CD4-positive, alpha-beta memory T cell (primary cell): ENCODE data around the gene PRDM5. TPM values are rescaled to one million over a fixed set of nuclear protein-coding genes. Genes with fewer than 3 reads are reported as not detected.

Experiments
- CTCF ChIA-PET: fragments of 350-600 bp; sonication (Branson Sonifier 250); formaldehyde crosslinking; loops from one replicate; lab custom pipeline; 2021; ENCODE audit warnings: inconsistent platforms; ENCODE audit not compliant: partially characterized antibody; lab: Charles Lee
- POLR2A ChIA-PET: fragments of 350-600 bp; sonication (Branson Sonifier 250); formaldehyde crosslinking; loops from one replicate; lab custom pipeline; 2021; ENCODE audit not compliant: partially characterized antibody; lab: Charles Lee
- DNase-seq, 5 donors: peaks; one replicate each; pipeline versions ENCODE4 v3.0.0 to v3.0.0-alpha.2; 2020 to 2022; ENCODE audit warnings: mixed read lengths in 1 of 5
- H3K27ac ChIP-seq: one replicate; pipeline ENCODE4 v1.7.0; 2013; ENCODE audit warnings: low read depth, low read length
- H3K27me3 ChIP-seq: 2 replicates; pipeline ENCODE4 v1.7.0; 2013; ENCODE audit warnings: mild to moderate bottlenecking, low read length, moderate library complexity; ENCODE audit not compliant: insufficient read depth
- H3K36me3 ChIP-seq: 2 replicates; pipeline ENCODE4 v1.7.0; 2013; ENCODE audit warnings: mild to moderate bottlenecking, low read length, moderate library complexity; ENCODE audit not compliant: insufficient read depth
- H3K4me1 ChIP-seq: 2 replicates; pipeline ENCODE4 v1.7.0; 2013; ENCODE audit warnings: mild to moderate bottlenecking, low read length, moderate library complexity; ENCODE audit not compliant: insufficient read depth
- H3K4me3 ChIP-seq, 2 donors: one replicate each; pipeline ENCODE4 v1.7.0; 2013; ENCODE audit warnings: low read length in 2 of 2, mild to moderate bottlenecking in 1 of 2
- H3K9me3 ChIP-seq, 2 donors: one replicate each; pipeline ENCODE4 v1.7.0; 2013; ENCODE audit warnings: low read length in 2 of 2, control low read depth in 1 of 2; ENCODE audit not compliant: control insufficient read depth in 1 of 2
- H3K27ac Mint-ChIP-seq, 7 donors: one replicate each; pipeline ENCODE4 v1.8.0; 2020 to 2021; ENCODE audit warnings: mixed read lengths in 7 of 7, mild to moderate bottlenecking in 6 of 7, inconsistent platforms in 3 of 7, moderate library complexity in 3 of 7
- H3K27me3 Mint-ChIP-seq, 2 donors: one replicate each; pipeline ENCODE4 v1.8.0; 2020 to 2021; ENCODE audit warnings: mixed read lengths in 2 of 2
- H3K36me3 Mint-ChIP-seq, 2 donors: one replicate each; pipeline ENCODE4 v1.8.0; 2020 to 2021; ENCODE audit warnings: mixed read lengths in 2 of 2, inconsistent platforms in 1 of 2, mild to moderate bottlenecking in 1 of 2
- H3K4me1 Mint-ChIP-seq, 4 donors: one replicate each; pipeline ENCODE4 v1.8.0; 2020 to 2021; ENCODE audit warnings: mixed read lengths in 4 of 4, mild to moderate bottlenecking in 1 of 4
- H3K4me3 Mint-ChIP-seq, 8 donors: one replicate each; pipeline ENCODE4 v1.8.0; 2020 to 2021; ENCODE audit warnings: mixed read lengths in 8 of 8, mild to moderate bottlenecking in 7 of 8, moderate library complexity in 6 of 8, inconsistent platforms in 3 of 8
- H3K9me3 Mint-ChIP-seq, 8 donors: one replicate each; pipeline ENCODE4 v1.8.0; 2020 to 2021; ENCODE audit warnings: mixed read lengths in 8 of 8, mild to moderate bottlenecking in 5 of 8, inconsistent platforms in 3 of 8, moderate library complexity in 1 of 8
- intact Hi-C: fragments of 100-400 bp; cut with micrococcal nuclease; formaldehyde crosslinking; loops from one replicate; pipeline ENCODE4 v1.15.1; 2023
- polyA plus RNA-seq, 2 donors: library from polyadenylated mRNA; unstranded; fragments of 300-500 nt; fragmentation: Illumina TruSeq; gene quantifications; one replicate each; pipeline ENCODE4 v1.2.3, GENCODE V29; 2021
- total RNA-seq, 2 experiments: library from RNA; stranded (reverse); gene quantifications; one replicate each; pipeline ENCODE4 v1.2.3, GENCODE V29; 2021

PRDM5 gene
- total and polyA plus RNA-seq, 4 experiments from 2014 or later, result 0.24 to 0.84 (median 0.36) TPM

GRCh38 chr4:120915336-120915735 lies 7.2 kb downstream of the PRDM5 start:
- no peaks in the 10 kb centered on the region for H3K36me3 Mint-ChIP-seq
- H3K27me3 Mint-ChIP-seq, result peaks cover 5 to 7% of the 10 kb centered on the region in 2 donors
- H3K4me3 Mint-ChIP-seq, result no peak overlapping the region
- Histone ChIP-seq H3K36me3 (no peaks in the 10 kb centered on the region), H3K27ac (no peak overlapping the region), H3K4me1 (no peaks in the 10 kb centered on the region), H3K4me3 (no peak overlapping the region), H3K9me3 (no peaks in the 10 kb centered on the region), H3K27me3 (no peaks in the 10 kb centered on the region)
- intact Hi-C loops, result no loop called here
- H3K9me3 Mint-ChIP-seq, result no peaks in the 10 kb centered on the region
- H3K27ac Mint-ChIP-seq, result peak overlapping the region in 1 of 7 donors; percentile 21
- DNase-seq, result no peak
- POLR2A ChIA-PET, result no interaction called here
- H3K4me1 Mint-ChIP-seq, result no peaks in the 10 kb centered on the region
- CTCF ChIA-PET, result no interaction called here

- Histone ChIP-seq H3K4me1 (no peaks in the 10 kb centered on the region), H3K27me3 (no peaks in the 10 kb centered on the region), H3K9me3 (no peaks in the 10 kb centered on the region), H3K4me3 (no peak overlapping the region), H3K36me3 (no peaks in the 10 kb centered on the region), H3K27ac (no peak overlapping the region)
- H3K4me1 Mint-ChIP-seq, result no peaks in the 10 kb centered on the region
- no peak overlapping the region for H3K27ac Mint-ChIP-seq
- peaks cover 0 to 2% (median under 1%) of the 10 kb centered on the region in 8 donors for H3K9me3 Mint-ChIP-seq
- POLR2A ChIA-PET, result no interaction called here
- no peak for DNase-seq
- intact Hi-C loops, result no loop called here
- CTCF ChIA-PET, result no interaction called here
- no peaks in the 10 kb centered on the region for H3K36me3 Mint-ChIP-seq
- peaks cover 8 to 11% of the 10 kb centered on the region in 2 donors for H3K27me3 Mint-ChIP-seq
- no peak overlapping the region for H3K4me3 Mint-ChIP-seq
These were observed 19.1 kb downstream of the PRDM5 start for GRCh38 chr4:120903419-120903818.

- Histone ChIP-seq H3K36me3 (no peaks in the 10 kb centered on the region), H3K27me3 (no peaks in the 10 kb centered on the region), H3K27ac (no peak overlapping the region), H3K4me1 (no peaks in the 10 kb centered on the region), H3K4me3 (no peak overlapping the region), H3K9me3 (no peaks in the 10 kb centered on the region)
- ChIA-PET CTCF (no interaction called here), POLR2A (no interaction called here)
- DNase-seq, result no peak
- Mint-ChIP-seq H3K36me3 (no peaks in the 10 kb centered on the region), H3K9me3 (peaks cover 0 to 2% (median under 1%) of the 10 kb centered on the region in 8 donors), H3K27ac (no peak overlapping the region), H3K27me3 (peaks cover 8 to 11% of the 10 kb centered on the region in 2 donors), H3K4me3 (no peak overlapping the region), H3K4me1 (no peaks in the 10 kb centered on the region)
- intact Hi-C loops, result no loop called here
These were observed 19.6 kb downstream of the PRDM5 start for GRCh38 chr4:120902925-120903324.

- no peak for DNase-seq
- H3K27ac Mint-ChIP-seq, result no peak overlapping the region
- Histone ChIP-seq H3K27me3 (no peaks in the 10 kb centered on the region), H3K4me1 (no peaks in the 10 kb centered on the region), H3K9me3 (no peaks in the 10 kb centered on the region), H3K4me3 (no peak overlapping the region), H3K36me3 (no peaks in the 10 kb centered on the region), H3K27ac (no peak overlapping the region)
- intact Hi-C loops, result no loop called here
- ChIA-PET POLR2A (no interaction called here), CTCF (no interaction called here)
- H3K36me3 Mint-ChIP-seq, result no peaks in the 10 kb centered on the region
- no peaks in the 10 kb centered on the region for H3K4me1 Mint-ChIP-seq
- no peak overlapping the region for H3K4me3 Mint-ChIP-seq
- H3K27me3 Mint-ChIP-seq, result peaks cover 7 to 11% of the 10 kb centered on the region in 2 donors
- H3K9me3 Mint-ChIP-seq, result peaks cover 0 to 2% (median under 1%) of the 10 kb centered on the region in 8 donors
These were observed 20.8 kb downstream of the PRDM5 start for GRCh38 chr4:120901731-120902130.

- no peak overlapping the region for H3K27ac Mint-ChIP-seq
- Histone ChIP-seq H3K4me1 (no peaks in the 10 kb centered on the region), H3K9me3 (no peaks in the 10 kb centered on the region), H3K27me3 (no peaks in the 10 kb centered on the region), H3K4me3 (no peak overlapping the region), H3K27ac (no peak overlapping the region), H3K36me3 (no peaks in the 10 kb centered on the region)
- H3K9me3 Mint-ChIP-seq, result peaks cover 0 to 4% (median 2%) of the 10 kb centered on the region in 8 donors
- no peak for DNase-seq
- H3K4me3 Mint-ChIP-seq, result no peak overlapping the region
- ChIA-PET CTCF (no interaction called here), POLR2A (no interaction called here)
- no peaks in the 10 kb centered on the region for H3K4me1 Mint-ChIP-seq
- peaks cover 0 to 2% of the 10 kb centered on the region in 2 donors for H3K36me3 Mint-ChIP-seq
- peaks cover 5 to 14% of the 10 kb centered on the region in 2 donors for H3K27me3 Mint-ChIP-seq
- intact Hi-C loops, result no loop called here
These were observed 24.4 kb downstream of the PRDM5 start for GRCh38 chr4:120897981-120898719.

- no peak for DNase-seq
- Mint-ChIP-seq H3K9me3 (peaks cover 4 to 23% (median 15%) of the 10 kb centered on the region in 8 donors), H3K36me3 (peaks cover 0 to 6% of the 10 kb centered on the region in 2 donors), H3K4me1 (no peaks in the 10 kb centered on the region), H3K4me3 (no peak overlapping the region), H3K27me3 (peaks cover 3 to 5% of the 10 kb centered on the region in 2 donors), H3K27ac (peak overlapping the region in 1 of 7 donors; percentile 69)
- H3K27me3 ChIP-seq, result no peaks in the 10 kb centered on the region
- H3K9me3 ChIP-seq, result no peaks in the 10 kb centered on the region
- H3K36me3 ChIP-seq, result no peaks in the 10 kb centered on the region
- intact Hi-C loops, result no loop called here
- ChIA-PET CTCF (no interaction called here), POLR2A (no interaction called here)
- H3K4me1 ChIP-seq, result no peaks in the 10 kb centered on the region
- H3K27ac ChIP-seq, result no peak overlapping the region
- H3K4me3 ChIP-seq, result no peak overlapping the region
These were observed 27.0 kb downstream of the PRDM5 start for GRCh38 chr4:120895554-120895953.

GRCh38 chr4:120893314-120893713 lies 29.2 kb downstream of the PRDM5 start:
- Mint-ChIP-seq H3K27me3 (peaks cover 4 to 6% of the 10 kb centered on the region in 2 donors), H3K36me3 (peaks cover 0 to 6% of the 10 kb centered on the region in 2 donors), H3K27ac (no peak overlapping the region), H3K4me3 (no peak overlapping the region), H3K4me1 (no peaks in the 10 kb centered on the region), H3K9me3 (peaks cover 4 to 26% (median 18%) of the 10 kb centered on the region in 8 donors)
- ChIA-PET POLR2A (no interaction called here), CTCF (no interaction called here)
- no peak for DNase-seq
- H3K9me3 ChIP-seq, result no peaks in the 10 kb centered on the region
- H3K27me3 ChIP-seq, result no peaks in the 10 kb centered on the region
- H3K4me1 ChIP-seq, result no peaks in the 10 kb centered on the region
- intact Hi-C loops, result no loop called here
- H3K4me3 ChIP-seq, result no peak overlapping the region
- no peak overlapping the region for H3K27ac ChIP-seq
- H3K36me3 ChIP-seq, result no peaks in the 10 kb centered on the region
